Brain pericyte (primary cell): ENCODE results near the gene MGAT3.
A peak's percentile ranks its signal among the peaks of the same experiment; 100 is the strongest.
"Not testable (repeated sequence)": the region's sequence is repeated elsewhere in the genome, so short reads cannot be mapped to it uniquely, and the experiment has no call there.

ENCODE experiments used
- DNase-seq: peaks from one replicate; pipeline ENCODE4 v3.0.0-alpha.2; 2012; ENCODE audit warnings: low read depth, low spot score

Gene MGAT3

DNA sequence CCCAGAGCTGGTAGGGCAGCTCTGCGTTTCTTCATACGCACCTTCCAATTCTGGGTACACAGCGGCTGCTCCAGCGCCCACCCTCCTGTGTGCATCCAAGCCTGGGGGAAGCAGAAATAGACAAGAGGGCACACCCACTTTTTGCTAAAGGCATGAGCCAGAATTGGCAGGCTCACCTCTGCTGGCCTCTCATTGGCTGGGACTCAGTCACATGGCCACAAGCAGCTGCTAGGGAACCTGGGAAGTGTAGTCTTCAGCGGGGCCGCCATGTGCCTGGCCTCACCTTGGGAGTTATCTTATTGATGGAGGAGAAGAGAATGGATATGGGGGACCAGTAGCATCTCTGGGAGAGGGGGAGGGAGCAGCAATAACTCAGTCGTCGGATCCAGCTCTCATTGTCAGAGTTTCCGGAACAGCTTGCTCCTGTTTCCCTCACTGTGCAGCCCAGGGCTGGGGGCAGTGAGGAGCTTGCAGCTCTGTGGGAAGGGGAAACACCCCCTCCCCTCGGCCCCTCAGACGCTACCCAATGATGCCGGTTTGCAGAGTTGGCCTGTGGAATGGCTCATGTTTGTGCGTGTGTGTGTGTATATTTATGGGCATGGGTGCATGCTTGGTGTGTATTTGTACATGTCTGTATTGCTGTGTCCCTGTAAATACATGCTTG, 33.5 kb downstream of the MGAT3 start:
- DNase-seq: no peak

DNA sequence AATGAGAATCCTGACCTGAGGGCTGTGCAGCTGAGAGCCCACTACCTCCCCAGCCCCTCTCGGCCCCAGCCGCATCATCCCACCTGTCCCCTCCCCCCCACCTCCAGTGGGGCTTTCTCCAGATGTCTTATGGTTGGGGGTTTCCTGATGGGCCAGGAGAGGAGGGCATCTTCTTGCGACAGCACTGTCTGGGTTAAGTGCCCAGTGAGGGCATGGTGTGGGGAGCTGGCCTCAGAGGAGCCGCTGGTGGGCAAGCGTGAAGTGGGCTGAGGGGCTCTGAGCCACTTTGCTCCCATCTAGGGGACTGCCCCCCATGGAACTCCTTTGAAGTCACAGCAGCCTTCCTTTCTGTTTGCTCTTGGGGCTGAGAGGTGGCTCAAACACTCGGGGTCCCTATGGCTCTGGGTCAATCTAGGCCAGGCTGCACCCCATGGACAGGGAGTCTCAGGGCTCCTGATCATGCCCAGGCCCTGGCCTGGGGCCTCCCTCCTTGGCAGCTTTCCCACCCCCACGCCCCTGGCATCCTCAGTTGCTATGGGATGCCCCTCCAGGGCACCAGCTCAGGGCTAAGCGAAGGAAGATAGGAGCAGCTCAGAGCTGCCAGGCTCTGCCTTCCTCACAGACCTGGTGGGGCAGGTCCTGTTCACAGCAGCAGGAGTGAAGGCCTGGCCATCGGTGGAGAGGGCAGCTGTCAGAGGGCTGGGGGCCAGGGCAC, 34.3 kb downstream of the MGAT3 start:
- no peak for DNase-seq

DNA sequence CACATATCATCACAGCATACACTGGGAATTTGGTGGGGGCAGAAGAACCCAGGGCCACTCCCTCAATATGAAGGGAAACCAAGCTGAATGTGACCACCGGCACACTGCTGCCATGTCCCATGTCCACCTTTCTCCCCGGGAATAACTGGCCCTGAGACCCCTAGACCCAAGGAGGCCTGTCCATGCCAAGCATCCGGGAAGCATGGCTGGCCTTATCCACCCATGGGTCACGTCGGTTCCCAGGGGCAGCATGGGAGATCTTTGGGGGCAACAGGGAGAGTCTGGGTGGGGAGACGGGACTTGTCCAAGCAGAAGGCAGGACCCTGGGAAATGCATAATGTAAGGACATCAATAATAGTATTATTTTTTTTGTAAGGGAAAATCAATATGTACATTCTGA, 34.9 kb downstream of the MGAT3 start:
- no peak for DNase-seq

DNA sequence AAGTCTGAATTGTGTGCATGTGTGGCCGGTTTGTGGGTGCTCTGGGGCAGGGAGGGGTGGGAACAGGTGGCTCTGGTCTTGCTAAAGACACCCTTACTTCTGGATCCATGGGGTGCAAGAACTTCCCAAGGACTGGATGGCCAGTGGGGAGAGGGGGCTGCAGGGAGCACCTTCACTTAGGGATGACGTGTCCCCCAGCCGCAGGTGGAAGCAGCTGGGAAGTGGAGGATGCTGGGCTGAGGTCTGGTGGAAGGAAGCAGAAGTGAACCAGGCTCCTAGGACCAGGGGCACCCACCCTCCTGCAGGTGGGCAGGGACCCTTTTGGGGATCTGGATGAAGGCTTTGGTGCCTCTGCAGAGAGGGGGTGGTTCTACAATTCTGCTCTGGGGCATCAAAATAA, 35.4 kb downstream of the MGAT3 start:
- DNase-seq: no peak

DNA sequence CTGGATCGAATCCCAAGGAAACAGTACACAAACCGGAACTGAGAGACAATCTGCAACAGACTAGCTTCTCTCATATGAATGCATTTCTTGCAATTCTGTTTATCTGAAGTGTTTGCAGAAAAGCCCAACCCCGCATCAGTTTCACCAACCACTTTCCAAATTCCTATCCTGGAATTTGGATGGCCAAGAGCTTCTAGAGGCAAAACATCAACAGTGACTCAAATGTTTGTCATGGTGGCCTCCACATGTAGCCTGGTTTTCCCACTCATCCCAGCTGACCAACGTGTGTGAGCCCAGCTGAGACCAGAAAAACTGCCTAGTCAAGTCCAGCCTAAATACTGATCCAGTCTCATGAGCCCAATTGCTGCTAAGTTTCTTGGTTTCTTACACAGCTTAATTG, 36.9 kb downstream of the MGAT3 start:
- DNase-seq: no peak

DNA sequence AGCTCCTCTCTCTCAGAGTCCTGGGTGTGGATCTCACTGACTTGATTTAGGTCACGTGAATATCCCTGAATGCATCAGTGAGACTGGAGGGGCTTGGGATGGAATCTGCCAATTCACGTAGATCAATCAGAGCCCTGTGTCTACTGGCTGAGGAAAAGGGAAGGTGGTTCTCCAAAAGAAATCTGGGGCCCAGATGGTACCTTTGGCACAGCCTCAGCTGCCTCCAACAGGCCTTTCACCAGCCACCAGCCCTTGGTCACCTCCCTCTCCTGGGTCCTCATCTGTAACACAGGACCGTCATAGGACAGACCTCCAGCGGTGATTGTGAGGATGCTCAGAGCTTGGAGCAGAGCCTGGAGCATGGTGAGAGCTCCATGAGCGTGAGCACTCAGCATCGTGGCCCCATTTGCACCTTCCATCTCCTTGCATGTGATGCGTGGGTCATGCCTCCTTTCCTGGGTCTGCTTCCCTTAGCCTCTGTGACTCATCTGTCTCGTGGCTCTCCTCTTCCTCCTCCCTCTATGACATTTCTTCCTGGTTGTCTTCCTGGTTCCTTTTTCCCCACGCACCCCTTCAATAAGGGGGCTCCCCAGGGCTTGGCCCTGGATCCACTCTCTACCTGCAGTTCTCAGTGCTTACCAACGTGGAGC, 37.8 kb downstream of the MGAT3 start:
- no peak for DNase-seq

DNA sequence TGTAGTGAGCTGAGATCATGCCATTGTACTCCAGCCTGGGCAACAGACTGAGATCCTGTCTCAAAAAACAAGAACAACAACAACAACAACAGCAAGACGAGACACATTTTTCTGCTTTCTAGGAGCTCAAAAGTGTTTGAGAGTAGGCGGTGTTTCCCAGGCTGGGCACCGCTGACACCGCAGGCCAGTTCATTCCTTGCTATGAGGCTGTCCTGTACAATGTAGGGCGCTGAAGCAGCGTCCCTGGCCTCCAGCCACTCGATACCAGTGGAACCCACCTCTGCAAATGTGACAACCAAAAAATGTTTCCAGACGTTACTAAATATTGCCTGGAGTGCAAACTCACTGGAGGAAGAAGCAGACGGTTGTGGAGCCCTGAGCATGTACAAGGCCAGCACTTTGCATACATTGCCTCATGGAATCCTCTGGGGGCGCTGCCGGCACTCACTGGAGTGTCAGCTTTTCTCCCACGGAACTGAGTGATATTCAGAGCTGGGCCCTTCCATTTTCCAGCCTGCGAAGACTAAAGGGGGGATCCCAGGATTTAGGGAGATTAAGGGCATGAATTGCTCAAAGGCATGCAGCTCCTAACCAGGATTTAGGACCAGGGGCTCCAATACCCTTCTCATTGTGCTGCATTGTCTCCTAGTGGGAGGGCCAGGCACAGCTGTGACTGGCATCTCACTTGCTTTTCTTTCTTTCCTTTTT, 39.5 kb downstream of the MGAT3 start:
- no peak for DNase-seq

DNA sequence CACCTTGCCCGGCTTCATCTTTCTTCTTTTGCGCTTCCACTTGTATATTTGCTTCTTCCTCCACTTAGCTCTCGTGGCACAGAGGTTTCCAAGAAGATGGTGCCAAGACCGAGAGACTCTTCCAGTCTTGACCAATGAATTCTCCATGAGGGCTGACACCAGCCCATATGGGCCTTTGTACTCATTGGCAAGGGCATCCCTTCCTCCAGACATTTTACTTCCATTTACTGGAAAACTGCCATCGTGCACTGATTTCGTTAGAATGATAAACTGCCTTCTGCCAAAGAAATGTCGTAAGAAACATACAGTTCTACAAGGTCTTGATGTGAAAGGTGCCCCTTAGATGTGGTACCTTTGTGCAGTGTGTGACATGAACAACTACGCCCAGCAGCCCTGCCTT, 40.6 kb downstream of the MGAT3 start:
- DNase-seq: no peak

DNA sequence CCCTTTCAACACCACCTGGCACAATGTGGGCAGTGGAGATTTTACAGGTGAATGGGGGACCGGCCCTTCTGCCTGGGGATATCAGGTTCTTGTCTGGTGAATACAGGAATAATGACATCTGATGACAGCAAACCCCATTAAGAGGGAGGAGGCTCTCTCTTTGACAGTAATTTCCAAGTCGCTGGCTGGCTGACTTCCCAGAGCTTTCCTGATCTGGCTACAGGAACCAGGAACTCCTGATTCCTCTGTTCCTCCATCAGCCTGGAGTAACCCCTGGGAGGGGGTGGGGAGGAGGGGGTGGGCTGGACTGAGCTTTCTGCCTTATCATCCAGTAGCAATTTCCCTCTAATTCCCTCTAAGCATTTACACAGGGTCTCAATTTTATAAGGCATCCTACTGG, 41.6 kb downstream of the MGAT3 start:
- no peak for DNase-seq

DNA sequence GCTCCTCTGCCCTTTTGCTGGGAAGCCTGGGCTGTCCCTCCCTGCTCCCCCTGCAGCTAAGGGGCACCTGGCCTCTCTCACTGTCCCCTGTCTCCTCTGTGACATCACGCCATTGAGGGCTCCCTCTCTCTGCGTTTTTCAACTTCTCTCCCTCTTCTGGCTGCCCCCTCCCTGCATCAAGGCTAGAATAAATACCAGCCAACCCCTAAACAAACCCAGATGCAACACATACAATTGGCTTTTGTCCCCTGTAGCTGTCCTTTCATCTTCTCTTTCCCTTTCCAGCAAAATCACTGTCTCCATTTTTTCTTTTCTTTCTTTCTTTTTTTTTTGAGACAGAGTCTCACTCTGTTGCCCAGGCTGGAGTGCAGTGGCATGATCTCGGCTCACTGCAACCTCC, 42.0 kb downstream of the MGAT3 start:
- no peak for DNase-seq

DNA sequence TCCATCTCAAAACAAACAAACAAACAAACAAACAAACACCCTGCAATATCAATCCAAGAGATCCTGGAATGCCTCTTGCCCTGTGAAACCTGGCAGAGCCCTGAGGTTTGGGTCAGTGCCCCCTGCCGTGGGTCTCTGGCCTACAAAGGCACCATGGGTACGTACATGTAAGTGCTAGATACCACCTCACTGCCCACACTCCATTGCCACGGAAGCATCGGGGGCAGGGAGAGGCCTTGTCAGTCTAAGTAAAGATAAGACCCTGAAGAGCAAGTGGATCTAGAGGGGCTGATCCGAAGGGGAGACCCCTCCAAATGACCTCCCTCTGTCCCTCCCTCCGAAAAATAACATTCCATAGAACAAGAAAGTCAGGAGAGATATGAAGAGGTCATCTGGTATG, 43.3 kb downstream of the MGAT3 start:
- DNase-seq: no peak

DNA sequence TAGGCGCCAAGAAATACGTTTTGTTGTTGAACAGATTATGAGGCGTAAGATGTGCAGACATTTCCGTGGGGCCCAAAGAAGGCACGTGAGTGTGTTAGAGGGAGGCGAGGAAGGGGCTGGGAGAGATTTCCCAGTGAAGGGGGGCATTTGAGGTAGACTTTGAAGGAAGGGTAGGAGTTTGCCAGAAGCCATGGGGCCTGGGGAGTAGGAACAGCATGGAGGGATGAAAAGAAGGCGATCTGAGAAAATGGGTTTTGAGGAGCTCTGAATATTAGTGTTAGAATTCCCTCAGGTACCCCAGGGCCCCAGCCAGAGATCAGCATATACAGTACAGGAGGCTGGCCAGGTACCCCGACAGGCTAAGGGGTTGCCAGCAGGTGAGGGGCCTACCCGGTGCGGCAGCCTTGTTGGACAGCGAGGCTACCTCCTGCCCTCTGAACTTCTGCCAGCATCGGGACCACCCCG, 44.9 kb downstream of the MGAT3 start:
- no peak for DNase-seq

DNA sequence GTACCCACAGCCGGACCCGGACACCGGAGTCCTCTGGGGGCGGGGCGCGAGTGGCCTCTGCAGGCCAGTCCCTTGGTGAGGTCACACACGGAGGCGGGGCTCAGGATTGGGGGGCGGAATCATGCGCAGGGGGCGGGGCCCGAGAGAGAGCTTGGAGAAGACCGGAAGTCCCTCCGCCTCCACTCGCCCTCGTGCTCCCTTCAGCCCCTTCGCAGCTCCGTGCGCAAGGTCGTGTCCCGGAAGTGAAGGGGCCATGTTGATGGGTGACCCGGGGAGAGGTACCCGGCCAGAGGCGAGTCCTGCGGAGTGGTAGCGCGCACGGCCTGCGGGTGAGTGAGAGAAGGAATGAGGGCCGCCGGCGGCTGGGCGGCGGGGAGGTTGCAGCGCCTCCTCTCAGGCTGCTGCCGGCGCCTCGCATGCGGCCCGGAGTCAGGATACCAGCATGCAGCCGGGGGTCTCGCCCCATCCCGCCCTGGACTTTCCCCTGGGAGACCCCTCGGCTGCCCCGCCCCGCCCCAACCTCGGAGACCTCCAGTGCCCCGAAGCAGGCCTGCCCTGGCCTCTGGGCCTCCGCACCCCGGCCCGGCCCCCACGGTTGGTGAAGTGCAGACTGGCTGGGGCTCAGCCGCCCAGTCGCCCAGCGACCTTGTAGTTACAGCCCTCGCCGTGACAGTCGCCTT, 45.4 kb downstream of the MGAT3 start, which contains the start of gene MIEF1:
Gene MIEF1, plus strand, starts transcription at position 182 of the 680 bp plus-strand sequence. CDS start 9,005 bp downstream, outside the sequence.
- DNase-seq: peak; percentile 80

DNA sequence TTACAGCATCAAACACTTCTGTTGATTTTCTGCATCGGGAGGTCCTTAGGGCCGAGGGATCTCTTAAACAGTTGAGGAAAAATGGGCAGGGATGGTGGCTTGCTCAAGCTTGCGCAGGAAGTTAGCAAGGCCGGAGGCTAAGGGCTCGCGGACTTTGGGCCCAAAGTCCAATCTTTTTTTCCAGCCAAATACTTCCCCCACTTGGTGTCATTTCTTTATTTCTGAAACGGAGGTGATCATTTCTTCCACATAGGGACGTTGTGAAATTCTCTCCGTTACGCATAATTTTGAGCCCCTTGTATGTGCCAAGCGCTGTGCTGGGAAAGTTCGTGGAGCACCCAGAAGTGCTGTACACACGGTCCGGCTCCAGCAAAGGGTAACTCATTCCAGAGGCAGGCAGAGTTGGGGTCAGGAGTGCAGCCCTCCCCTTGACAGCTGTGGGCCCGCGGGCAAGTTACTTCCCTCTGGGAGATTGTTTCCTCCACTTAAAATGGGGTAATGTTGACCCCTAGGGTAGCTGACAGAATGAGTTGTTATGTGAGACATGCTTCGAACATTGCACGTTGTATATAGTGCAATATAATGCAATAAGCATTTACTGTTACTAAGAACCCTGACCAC, 46.1 kb downstream of the MGAT3 start:
- no peak for DNase-seq

DNA sequence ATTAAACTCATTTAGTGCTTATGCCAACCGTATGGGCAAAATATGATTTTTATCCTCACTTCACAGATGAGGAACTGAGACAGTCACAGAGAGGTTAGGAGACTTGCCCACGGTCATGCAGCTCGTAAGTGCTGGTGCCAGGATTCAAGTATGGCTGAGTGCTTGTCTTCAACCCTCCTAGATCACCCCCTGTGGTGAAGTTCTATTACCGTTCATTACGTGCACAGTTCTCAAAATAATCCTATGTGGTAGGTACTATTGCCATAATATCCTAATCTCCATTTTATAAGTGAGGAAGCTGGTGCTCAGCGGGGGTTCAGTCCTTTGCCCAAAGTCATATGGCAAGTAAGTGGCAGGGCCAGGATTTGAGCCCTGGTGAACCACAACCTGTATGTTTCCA, 46.8 kb downstream of the MGAT3 start:
- DNase-seq: no peak

DNA sequence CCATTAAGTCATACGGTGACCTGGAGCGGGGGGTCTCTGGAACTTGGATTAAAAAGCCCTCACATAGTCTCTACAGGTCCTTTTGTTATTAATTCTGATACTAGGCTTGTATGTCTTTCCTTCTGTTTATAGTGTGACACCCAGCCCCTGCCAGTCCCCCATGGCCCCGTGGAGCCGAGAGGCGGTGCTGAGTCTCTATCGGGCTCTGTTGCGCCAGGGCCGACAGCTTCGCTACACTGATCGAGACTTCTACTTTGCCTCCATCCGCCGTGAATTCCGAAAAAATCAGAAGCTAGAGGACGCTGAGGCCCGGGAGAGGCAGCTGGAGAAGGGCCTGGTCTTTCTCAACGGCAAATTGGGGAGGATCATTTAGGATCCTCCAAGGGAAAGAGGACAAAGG, 47.3 kb downstream of the MGAT3 start:
- no peak for DNase-seq

DNA sequence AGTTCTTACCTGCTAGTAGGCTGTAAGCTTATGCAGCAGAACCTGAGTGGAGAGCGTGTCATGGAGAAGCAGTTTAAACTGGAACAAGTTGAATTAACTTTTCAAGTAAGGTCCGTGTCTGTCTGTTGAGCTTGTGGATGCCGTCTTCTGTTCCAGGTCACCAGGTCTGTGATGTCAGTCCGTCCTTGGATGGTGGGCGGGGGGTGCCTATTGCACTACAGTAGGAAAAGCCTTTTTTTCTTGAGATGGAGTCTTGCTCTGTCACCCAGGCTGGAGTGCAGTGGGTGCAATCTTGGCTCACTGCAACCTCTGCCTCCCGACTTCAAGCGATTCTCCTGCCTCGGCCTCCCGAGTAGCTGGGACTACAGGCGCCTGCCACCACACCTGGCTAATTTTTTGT, 50.2 kb downstream of the MGAT3 start:
- DNase-seq: not testable (repeated sequence)

DNA sequence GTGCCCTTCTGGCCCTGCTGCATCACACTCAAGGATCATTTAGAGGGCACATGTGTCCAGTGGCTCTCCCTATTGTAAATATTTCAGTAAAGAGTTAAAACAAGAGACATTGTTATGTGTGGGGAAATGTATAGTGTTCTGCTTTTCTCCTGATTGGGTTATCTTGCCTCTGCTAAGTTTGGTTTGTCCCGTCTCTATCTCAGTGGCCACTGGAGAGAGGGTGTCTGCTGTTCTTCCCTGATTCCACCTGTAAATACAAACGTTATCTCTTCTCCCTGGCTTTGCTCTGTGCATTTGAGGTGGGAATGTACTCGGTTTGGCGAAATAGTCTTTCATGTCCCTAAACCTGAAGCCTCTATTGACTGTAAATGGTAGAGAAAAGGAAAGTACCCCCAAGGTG, 51.6 kb downstream of the MGAT3 start:
- DNase-seq: no peak

DNA sequence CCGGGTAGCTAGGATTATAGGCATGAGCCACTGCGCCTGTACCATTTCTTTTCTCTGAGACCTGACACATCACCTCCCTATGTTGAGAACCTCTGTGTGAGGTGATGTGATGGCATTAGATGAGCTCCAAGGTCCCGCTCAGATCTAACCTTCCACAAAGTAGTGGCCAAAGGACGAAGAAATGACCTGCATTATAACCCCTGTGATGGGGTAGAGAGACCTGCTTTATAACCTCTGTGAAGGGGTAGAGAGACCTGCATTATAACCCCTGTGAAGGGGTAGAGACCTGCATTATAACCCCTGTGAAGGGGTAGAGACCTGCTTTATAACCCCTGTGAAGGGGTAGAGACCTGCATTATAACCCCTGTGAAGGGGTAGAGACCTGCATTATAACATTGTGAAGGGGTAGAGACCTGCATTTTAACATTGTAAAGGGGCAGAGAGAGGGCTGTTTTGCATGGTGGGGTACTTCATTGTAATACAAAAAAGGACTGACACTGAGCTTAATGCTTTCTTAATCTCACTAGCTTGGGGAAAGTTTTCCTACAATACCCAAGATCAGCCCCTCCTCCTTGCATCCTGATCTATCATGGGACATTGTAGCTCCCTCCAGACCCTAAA, 53.8 kb downstream of the MGAT3 start:
- DNase-seq: no peak

DNA sequence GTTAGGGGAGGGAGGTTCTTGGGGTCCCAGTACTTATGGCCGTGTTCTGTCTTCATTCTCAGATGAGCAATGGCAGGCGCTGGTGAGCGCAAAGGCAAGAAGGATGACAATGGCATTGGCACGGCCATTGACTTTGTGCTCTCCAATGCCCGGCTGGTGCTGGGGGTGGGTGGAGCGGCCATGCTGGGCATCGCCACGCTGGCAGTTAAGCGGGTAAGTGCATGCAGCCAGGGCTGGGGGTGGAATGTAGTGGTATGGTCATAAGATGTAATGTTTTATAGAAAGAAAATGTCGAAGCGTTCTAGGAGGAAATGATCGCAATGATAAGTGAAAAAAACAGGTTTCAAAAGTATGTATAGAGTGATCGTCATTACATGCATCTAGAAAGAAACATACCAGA, 54.4 kb downstream of the MGAT3 start:
- no peak for DNase-seq

DNA sequence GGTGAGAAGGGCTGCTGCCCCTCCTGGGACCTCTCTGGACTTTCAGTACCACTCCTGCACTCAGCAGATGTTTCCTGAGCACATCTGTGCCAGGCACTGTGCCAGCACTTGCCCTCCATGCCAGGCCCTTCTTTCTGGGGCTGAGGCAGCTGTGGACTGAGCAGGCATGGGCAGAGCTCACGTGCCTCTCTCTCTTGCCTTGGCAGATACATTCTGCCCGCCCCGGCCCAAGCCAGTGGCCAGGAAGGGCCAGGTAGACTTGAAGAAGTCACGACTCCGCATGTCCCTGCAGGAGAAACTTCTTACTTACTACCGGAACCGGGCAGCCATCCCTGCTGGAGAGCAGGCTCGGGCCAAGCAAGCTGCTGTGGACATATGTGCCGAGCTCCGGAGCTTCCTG, 55.2 kb downstream of the MGAT3 start:
- no peak for DNase-seq
